ENCODE measurements around the gene COL4A2.

COL4A2 gene

GRCh38 chr13:110373617-110374016 is 66.5 kb downstream of the COL4A2 start:
- Mint-ChIP-seq H3K9me3 (no peaks in the 10 kb centered on the region), H3K4me3 (no peak overlapping the region), H3K27me3 (peaks cover 18% of the 10 kb centered on the region), H3K36me3 (no peaks in the 10 kb centered on the region), H3K27ac (no peak overlapping the region), H3K4me1 (no peaks in the 10 kb centered on the region)

GRCh38 chr13:110374431-110375370 is 67.6 kb downstream of the COL4A2 start:
- Mint-ChIP-seq H3K4me1 (no peaks in the 10 kb centered on the region), H3K27ac (no peak overlapping the region), H3K4me3 (no peak overlapping the region), H3K9me3 (no peaks in the 10 kb centered on the region), H3K27me3 (peaks cover 18% of the 10 kb centered on the region), H3K36me3 (no peaks in the 10 kb centered on the region)

DNA sequence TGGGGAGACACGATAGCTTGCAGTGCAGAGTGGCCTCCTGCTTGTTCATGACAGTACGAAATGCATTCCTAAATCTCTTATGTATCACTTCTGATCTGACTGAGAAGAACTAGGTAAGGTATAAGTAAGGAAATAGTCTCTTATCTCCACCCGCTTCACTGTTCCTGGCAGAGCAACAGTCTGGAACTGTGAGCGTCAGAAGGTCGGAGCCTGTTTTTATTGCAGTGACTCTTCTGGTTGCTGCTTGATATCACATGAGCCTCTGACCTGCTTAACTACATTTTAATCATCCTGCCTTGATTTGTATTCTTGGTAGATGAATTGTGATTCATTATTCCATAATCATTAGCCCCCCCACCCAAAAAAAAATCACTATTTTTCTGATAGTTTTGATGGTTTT is 69.0 kb downstream of the COL4A2 start:
- H3K4me3 Mint-ChIP-seq = no peak overlapping the region
- peaks cover 7% of the 10 kb centered on the region for H3K9me3 Mint-ChIP-seq
- H3K27me3 Mint-ChIP-seq = peaks cover 16% of the 10 kb centered on the region
- H3K4me1 Mint-ChIP-seq = no peaks in the 10 kb centered on the region
- no peaks in the 10 kb centered on the region for H3K36me3 Mint-ChIP-seq
- H3K27ac Mint-ChIP-seq = no peak overlapping the region

DNA sequence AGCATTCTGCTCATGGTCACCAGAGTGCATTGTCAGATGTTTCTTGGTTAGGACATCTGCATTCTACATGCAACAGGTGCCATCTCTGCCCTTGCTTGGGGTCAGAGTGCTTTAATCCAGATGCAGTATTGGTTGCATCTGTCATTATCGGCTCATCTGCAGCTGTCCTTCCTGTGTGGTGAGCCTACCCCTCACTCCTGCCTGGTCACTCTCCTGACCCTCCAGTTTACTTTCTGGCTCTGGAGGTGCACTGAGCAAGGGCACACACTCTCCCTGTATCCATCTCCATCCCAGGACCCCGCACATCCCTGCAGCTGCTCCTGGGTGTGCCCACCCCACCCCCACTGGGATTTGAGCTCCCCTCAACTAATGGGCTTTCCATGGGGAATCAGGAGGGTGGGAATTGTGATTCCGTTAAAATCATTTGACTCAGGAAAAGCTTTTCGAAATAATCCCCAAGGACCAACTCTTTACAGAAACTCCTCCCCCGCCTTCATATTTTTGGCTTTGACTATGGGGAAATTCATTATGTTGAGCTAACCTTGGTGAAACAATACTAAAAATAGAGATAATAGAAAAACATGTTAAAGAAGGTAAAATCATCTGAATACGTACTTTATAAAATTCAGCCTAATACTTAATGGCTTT is 70.2 kb downstream of the COL4A2 start:
- Mint-ChIP-seq H3K36me3 (no peaks in the 10 kb centered on the region), H3K4me1 (no peaks in the 10 kb centered on the region), H3K27ac (no peak overlapping the region), H3K4me3 (no peak overlapping the region), H3K9me3 (peaks cover 17% of the 10 kb centered on the region), H3K27me3 (peaks cover 20% of the 10 kb centered on the region)

DNA sequence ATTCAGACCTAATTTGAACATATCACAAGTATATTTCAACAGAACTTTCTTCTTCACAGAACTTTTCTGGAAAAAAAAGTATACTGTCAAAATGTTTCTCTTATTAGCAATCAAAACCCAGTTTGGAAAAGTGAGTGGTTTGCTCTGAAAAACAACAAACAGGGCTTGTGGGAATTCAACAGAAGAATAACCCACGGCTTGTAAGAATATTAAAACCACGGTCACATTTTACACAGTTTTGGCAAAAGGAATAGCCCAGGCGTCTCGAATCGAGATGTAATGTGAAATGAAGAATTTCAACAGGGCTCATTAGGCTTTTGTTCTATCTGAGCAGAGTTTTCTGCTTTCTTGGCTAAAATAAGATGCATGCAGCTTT is 70.7 kb downstream of the COL4A2 start:
- H3K9me3 Mint-ChIP-seq = peaks cover 17% of the 10 kb centered on the region
- H3K27me3 Mint-ChIP-seq = peaks cover 20% of the 10 kb centered on the region

DNA sequence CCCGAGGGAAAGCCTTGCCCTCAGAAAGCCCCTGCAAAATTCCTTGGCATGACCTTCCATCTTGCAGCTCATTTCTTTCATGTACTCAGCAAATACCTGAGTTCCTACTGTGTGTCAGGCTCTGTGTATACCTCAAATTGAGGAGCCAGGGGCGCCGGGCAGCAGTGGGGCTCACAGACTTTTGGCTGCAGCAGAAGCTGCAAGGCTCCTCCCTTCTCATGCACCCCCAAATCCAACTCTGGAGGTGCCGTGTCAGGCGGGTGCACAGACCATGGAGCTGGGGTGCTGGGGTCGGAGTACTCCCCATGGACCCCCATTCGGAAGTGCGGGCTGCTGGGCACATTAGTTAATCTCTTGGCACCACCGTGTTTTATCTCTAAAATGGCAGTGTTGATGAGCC is 72.3 kb downstream of the COL4A2 start:
- Mint-ChIP-seq H3K27ac (no peak overlapping the region), H3K36me3 (no peaks in the 10 kb centered on the region)

More for the DNA sequence above, 70.7 kb downstream of the COL4A2 start:
- no peaks in the 10 kb centered on the region for H3K36me3 Mint-ChIP-seq
- no peak overlapping the region for H3K27ac Mint-ChIP-seq
- H3K4me1 Mint-ChIP-seq = no peaks in the 10 kb centered on the region
- H3K4me3 Mint-ChIP-seq = no peak overlapping the region

DNA sequence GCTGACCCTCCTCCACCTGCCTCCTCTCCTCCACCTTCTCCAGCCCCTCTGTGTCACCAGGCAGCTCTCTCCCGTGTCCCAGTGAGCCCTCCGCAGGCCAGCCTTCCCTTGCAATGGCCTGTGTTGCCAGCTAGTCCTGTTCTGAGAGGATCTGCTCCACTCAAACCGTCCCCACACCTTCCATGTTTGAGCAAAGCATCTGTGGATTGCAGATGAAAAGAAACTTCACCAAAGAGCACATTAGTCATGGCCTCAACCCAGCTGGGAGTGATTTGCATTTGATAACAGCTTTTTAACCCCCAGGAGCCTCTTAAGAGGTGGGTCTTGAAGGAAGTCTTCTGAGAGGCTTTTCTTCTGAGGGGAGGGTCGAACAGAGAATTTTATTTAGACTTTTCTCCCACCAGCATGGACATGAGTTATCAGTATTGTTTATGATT is 72.8 kb downstream of the COL4A2 start:
- peaks cover 17% of the 10 kb centered on the region for H3K9me3 Mint-ChIP-seq
- H3K27me3 Mint-ChIP-seq = peaks cover 11% of the 10 kb centered on the region
- H3K36me3 Mint-ChIP-seq = no peaks in the 10 kb centered on the region
- H3K4me1 Mint-ChIP-seq = no peaks in the 10 kb centered on the region
- no peak overlapping the region for H3K4me3 Mint-ChIP-seq
- H3K27ac Mint-ChIP-seq = no peak overlapping the region

More for the DNA sequence above, 72.3 kb downstream of the COL4A2 start:
- Mint-ChIP-seq H3K27me3 (peaks cover 15% of the 10 kb centered on the region), H3K9me3 (peaks cover 17% of the 10 kb centered on the region), H3K4me3 (no peak overlapping the region), H3K4me1 (no peaks in the 10 kb centered on the region)

DNA sequence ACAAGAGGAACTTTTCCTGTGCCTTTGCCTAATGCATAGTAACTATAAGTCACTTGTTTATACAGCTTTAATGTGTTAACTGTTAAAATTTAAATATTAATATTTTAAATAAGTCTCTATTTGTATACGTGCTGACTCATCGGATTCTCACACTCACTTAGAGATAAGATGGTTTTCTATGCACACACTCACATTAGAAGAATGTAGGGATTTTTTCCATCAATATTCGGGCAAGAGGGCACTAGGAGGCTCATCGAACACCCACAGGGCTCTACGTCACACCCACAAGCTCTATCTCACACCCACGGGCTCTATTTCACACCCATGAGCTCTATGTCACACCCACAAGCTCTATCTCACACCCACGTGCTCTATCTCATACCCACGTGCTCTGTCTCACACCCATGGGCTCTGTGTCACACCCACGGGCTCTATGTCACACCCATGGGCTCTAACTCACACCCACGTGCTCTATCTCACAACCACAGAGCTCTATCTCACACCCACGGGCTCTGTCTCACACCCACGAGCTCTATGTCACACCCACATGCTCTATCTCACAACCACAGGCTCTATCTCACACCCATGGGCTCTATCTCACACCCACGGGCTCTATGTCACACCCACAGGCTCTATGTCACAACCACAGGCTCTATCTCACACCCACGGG is 73.4 kb downstream of the COL4A2 start:
- Mint-ChIP-seq H3K9me3 (peaks cover 17% of the 10 kb centered on the region), H3K36me3 (no peaks in the 10 kb centered on the region), H3K4me1 (no peaks in the 10 kb centered on the region), H3K4me3 (no peak overlapping the region), H3K27me3 (peaks cover 8% of the 10 kb centered on the region), H3K27ac (no peak overlapping the region)

- no peak overlapping the region for H3K27ac Mint-ChIP-seq
Observed at GRCh38 chr13:110381029-110381360, 73.9 kb downstream of the COL4A2 start.

GRCh38 chr13:110382229-110382628 is 75.1 kb downstream of the COL4A2 start:
- Mint-ChIP-seq H3K36me3 (no peaks in the 10 kb centered on the region), H3K27ac (no peak overlapping the region), H3K9me3 (peaks cover 17% of the 10 kb centered on the region), H3K27me3 (peaks cover 8% of the 10 kb centered on the region), H3K4me3 (no peak overlapping the region), H3K4me1 (no peaks in the 10 kb centered on the region)

More at GRCh38 chr13:110381029-110381360, 73.9 kb downstream of the COL4A2 start:
- Mint-ChIP-seq H3K4me1 (no peaks in the 10 kb centered on the region), H3K9me3 (peaks cover 17% of the 10 kb centered on the region), H3K4me3 (no peak overlapping the region), H3K27me3 (peaks cover 8% of the 10 kb centered on the region), H3K36me3 (no peaks in the 10 kb centered on the region)

DNA sequence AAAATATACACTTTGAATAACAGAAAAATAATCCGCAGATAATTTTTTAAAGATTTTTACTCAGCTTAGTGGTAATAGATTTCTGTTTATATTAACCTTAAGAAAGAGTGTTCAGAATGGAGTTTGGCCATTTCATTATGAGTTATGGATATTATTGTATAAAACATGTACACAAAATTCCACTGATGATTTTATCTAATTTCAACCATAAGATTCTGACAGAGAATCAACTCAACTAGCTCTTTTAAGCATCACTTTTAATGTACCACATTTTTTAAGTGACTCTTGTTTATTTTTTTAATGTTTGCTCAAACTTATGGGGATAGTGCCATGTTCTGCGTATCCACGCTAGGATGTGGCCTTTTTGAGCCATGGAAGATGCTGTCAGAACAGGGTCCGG is 75.7 kb downstream of the COL4A2 start:
- H3K36me3 Mint-ChIP-seq = no peaks in the 10 kb centered on the region
- peaks cover 17% of the 10 kb centered on the region for H3K9me3 Mint-ChIP-seq
- no peak overlapping the region for H3K4me3 Mint-ChIP-seq
- peaks cover 8% of the 10 kb centered on the region for H3K27me3 Mint-ChIP-seq
- peak overlapping the region; percentile 35 for H3K27ac Mint-ChIP-seq
- no peaks in the 10 kb centered on the region for H3K4me1 Mint-ChIP-seq

- Mint-ChIP-seq H3K36me3 (no peaks in the 10 kb centered on the region), H3K4me3 (no peak overlapping the region), H3K9me3 (no peaks in the 10 kb centered on the region)
Observed at GRCh38 chr13:110387451-110388107, 80.5 kb downstream of the COL4A2 start.

DNA sequence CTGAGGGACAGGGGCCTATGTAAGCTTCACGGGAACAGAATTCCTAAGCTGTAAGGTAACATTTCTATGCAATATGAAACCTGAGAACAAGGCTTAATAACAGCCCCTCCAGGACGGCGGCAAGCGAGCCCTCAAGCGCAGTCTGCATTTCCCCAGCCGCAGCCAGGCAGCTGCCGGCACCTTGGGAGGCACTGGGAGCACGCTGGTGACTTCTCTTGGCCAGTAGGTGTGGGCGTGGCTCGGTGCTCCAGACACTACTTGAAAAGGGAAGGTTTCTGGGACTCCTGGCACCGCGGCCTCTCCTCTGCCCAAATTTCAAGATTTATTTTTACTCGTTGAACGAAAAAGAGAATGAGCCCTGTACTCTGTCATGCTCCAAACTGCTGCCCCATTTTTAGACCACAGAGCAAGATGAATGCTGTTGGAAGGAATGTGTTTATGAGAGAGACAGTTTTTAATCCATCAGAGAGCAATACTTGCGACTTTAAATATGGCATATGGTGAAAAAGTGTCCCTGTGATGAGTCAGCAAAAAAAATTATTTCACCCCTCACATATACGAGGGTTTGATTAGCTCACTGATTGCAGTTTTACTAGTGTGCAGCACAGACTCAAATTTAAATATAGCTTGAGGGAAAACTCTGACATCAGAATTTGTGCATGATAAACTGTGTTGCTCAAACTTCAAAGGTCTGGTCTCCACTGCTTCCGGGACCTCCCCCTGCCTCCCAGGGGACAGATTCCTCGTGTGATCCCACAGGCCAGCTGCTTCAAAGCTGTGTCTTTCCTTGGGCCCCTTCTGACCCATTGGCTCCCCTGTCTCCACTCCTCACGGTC is 81.2 kb downstream of the COL4A2 start:
- Mint-ChIP-seq H3K27me3 (peaks cover 27% of the 10 kb centered on the region), H3K4me1 (no peaks in the 10 kb centered on the region), H3K9me3 (no peaks in the 10 kb centered on the region), H3K4me3 (no peak overlapping the region), H3K36me3 (no peaks in the 10 kb centered on the region), H3K27ac (no peak overlapping the region)

More at GRCh38 chr13:110387451-110388107, 80.5 kb downstream of the COL4A2 start:
- no peak overlapping the region for H3K27ac Mint-ChIP-seq
- peaks cover 26% of the 10 kb centered on the region for H3K27me3 Mint-ChIP-seq
- no peaks in the 10 kb centered on the region for H3K4me1 Mint-ChIP-seq

DNA sequence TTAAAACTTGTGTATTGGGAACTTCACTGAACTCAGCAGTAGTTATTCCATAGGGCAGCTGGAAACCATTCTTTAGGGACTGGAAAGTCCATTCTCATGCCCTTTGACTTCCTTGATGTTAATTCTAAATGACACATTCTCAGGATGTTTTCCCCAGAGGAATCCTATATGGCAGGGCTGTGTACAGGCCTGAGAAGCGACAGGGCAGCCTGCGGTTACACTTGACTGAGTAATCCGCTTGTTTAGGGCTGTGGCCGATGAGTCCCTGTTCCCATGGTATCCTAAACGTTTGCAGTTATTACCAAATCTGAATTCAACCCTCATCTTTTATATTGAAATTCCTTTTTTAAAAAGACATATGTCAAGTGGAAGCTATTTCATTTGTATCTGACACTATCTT is 83.5 kb downstream of the COL4A2 start:
- no peak overlapping the region for H3K27ac Mint-ChIP-seq
- H3K9me3 Mint-ChIP-seq = no peaks in the 10 kb centered on the region
- H3K4me3 Mint-ChIP-seq = no peak overlapping the region
- no peaks in the 10 kb centered on the region for H3K4me1 Mint-ChIP-seq
- H3K27me3 Mint-ChIP-seq = peaks cover 27% of the 10 kb centered on the region
- no peaks in the 10 kb centered on the region for H3K36me3 Mint-ChIP-seq

- no peak overlapping the region for H3K27ac Mint-ChIP-seq
- no peaks in the 10 kb centered on the region for H3K36me3 Mint-ChIP-seq
- H3K9me3 Mint-ChIP-seq = no peaks in the 10 kb centered on the region
- no peak overlapping the region for H3K4me3 Mint-ChIP-seq
- H3K27me3 Mint-ChIP-seq = peaks cover 31% of the 10 kb centered on the region
- H3K4me1 Mint-ChIP-seq = no peaks in the 10 kb centered on the region
Observed at GRCh38 chr13:110391273-110391672, 84.2 kb downstream of the COL4A2 start.
